GM21717 (cell line): ENCODE results near the gene LCA5L.
"Not testable (repeated sequence)": the region's sequence is repeated elsewhere in the genome, so short reads cannot be mapped to it uniquely, and the experiment has no call there.

Experiments
- ATAC-seq: cut with Tn5 transposase; IDR thresholded peaks from one replicate; pipeline ENCODE4 v1.9.1; 2021; ENCODE audit warnings: mild to moderate bottlenecking, moderate library complexity; ENCODE audit not compliant: unreplicated experiment

Gene LCA5L

DNA sequence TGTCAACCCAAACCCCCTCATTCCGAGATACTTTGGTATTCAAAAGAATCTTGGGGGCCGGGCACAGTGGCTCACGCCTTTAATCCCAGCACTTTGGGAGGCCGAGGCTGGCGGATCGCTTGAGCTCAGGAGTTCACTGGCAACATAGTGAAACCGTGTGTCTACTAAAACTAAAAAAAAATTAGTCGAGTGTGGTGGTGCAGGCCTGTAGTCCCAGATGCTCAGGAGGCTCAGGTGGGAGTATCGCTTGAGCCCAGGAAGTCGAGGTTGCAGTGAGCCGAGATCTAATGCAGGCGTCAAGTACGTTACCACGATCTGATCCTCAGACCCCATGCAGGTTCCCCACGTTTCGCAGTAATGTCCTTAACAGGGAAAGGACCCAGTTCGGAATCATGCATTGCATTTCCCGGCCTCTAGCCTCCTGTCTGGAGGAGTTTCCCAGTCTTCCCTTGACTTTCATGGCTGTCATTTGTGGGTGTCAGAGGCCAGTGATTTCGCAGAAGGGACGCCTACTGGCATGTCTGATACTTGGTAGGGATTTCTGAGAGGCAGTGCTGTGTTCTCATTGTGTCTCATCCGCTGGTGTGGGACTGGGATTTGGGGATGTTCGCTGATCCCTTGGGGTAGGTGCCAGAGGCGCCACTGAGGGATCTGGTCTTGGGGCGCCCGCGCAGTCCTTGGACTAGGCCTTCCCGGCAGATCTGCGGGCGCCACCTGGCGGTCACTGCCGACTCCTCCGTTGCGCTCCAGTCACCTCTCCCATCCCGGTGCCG, 57.4 kb downstream of the LCA5L start:
- peak; percentile 64 for ATAC-seq

DNA sequence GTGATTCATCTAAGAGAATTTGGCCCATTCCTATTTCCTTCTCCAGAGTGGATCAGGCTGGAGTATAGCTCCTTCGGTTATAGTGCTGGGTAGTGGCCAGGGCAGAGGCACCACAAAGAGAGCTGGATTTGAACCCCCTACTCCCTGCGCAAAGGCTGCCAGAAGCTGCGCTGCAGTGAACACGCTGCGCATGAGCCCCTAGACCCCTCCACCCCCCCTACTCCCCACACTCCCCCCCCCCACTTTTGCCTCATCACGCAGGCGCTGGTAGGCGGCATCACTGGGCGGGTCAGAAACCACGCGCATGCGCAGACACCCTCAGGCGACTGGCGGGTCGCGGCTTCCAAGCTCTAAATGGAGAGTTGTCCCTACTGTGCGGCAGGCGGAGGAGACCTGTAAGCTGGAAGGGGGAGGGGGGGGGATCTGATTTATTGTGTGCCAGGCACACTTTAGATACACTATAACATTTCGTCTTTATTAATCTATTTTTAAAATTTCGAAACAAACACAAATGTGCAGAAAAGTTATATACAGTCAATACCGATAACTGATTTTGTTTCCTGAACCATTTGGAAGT, 58.0 kb downstream of the LCA5L start:
- no peak for ATAC-seq

DNA sequence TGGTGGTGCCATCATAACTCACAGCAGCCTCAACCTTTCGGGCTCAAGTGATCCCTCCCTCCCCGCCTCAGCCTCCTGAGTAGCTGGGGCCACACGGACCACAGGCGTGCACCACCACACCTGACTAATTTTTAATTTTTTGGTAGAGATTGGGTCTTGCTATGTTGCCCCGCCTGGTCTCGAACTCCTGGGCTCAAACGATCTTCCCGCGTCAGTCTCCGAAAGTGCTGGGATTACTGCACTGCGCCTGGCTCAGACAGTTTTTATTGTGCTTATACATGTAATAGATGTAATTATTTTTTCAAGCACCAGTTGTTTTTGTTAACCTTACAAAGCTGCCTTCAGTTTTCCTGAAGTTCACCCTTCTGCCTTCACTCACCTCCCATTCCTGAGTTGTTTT, 58.7 kb downstream of the LCA5L start:
- no peak for ATAC-seq

DNA sequence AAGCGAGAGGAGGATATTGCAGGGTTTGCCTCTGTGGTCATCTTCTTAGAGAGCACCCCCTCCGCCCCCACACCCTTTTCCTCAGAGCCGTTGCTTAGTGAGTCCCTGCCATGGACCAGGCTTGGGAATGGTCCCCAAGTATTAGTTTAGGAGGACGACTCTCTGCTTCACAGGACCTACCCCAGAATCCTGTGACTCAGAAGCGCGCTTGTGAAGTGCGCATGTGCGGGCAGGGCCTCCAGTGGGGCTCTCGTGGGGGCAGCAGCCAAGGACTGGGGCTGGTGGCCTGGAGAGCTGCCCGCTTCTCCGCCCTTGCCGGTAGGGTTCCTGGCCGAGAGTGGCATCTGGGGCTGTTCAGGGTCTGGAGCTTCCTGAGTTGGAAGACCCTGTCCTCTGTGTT, 59.4 kb downstream of the LCA5L start:
- no peak for ATAC-seq

DNA sequence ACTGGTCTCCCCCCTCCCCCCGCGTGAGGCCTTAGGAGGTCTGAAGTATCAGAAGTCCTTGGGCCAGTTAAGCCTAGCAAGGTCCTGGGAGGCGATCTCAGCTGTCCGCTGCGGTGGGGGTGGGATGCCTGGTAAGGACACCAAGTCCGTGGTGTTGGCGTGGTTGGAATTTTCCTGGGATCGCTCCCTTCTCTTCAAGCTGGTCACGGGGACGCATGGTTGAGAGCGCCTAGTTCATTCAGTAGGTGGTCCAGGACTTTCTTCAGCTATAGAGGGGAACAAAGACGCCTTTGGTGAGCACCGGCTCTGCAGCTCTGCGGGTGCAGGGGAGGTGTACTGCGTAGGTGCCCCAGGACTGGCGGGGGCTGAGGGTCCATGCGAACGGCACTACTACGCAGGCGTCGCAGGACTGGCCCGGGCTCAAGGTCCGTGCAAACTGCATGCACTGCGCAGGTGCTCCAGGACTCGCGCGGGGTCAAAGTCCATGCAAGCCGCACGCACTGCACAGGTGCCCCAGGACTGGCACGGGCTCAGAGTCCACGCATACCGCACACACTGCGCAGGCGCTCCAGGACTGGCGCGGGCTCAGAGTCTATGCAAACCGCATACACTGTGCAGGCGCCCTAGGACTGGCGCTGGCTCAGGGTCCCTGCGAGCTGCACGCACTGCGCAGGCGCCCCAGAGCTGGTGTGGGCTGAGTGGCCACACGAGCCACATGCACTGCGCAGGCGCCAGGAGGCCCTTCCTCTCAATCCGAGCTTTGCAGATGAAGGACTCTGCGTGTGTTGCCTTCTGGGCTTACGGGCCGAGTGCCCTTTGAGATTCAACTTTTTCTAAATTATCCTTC, 60.1 kb downstream of the LCA5L start:
- ATAC-seq: no peak

DNA sequence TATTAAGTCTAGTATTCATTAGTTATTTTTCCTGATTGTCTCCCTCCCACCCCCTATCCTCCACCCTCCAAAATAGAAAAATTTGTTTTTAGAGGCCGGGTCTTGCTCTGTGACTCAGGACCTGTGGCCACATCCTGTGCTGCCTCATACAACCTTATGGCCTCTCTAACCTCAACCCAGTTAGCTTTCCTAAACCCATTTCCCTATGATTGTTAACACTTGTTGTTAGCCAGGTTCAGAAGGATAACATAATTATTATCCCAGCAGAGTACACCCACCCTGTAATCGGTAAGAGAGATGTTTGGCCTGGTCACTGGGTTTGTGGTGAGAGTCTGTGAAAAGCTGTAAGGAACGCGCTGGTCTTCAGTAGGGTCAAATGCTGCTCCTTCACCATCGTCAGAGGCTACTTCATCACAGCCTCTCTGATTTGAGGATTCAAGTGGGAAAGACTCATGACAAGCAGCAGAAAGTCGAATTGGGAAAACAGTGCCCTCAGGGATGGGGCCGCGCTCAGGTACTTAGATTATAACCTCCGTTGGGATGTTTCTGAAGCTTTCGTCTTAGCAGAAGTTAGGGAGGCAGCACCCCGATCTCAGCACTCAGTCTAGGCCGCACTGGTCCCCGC, 60.8 kb downstream of the LCA5L start:
- no peak for ATAC-seq

DNA sequence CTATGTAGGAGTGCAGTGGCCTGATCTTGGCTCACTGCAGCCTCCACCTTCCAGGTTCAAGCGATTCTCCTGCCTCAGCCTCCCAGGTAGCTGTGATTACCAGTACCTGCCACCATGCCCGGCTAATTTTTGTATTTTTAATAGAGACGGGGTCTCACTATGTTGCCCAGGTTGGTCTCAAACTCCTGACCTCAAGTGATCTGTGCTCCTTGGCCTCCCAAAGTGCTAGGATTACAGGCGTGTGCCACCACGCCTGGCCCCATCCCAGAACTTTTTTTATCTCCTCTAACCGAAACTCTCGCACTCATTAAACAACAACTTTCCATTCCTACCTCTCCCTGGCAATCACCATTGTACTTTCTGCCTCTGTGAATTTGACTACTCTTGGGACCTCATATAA, 63.5 kb downstream of the LCA5L start:
- ATAC-seq: not testable (repeated sequence)

DNA sequence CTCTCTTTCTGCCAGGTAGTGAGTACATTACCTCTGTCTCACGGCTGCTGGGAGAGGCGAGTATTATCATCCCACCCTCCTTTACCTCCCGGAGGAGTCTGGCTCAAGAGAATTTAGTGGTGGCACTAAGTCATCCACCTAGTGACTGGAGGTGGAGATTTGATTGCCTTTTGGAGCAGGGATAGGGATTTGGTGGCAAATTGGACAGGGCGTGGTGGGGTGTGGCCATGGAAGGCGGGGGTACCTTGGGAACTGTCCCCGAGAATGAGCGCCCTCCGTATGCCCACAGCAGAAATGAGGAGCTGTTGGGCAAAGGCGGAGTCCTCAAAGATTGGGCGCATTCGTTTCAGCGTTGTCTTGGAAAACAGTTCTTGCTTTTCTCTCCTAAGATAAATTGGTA, 64.6 kb downstream of the LCA5L start:
- no peak for ATAC-seq

DNA sequence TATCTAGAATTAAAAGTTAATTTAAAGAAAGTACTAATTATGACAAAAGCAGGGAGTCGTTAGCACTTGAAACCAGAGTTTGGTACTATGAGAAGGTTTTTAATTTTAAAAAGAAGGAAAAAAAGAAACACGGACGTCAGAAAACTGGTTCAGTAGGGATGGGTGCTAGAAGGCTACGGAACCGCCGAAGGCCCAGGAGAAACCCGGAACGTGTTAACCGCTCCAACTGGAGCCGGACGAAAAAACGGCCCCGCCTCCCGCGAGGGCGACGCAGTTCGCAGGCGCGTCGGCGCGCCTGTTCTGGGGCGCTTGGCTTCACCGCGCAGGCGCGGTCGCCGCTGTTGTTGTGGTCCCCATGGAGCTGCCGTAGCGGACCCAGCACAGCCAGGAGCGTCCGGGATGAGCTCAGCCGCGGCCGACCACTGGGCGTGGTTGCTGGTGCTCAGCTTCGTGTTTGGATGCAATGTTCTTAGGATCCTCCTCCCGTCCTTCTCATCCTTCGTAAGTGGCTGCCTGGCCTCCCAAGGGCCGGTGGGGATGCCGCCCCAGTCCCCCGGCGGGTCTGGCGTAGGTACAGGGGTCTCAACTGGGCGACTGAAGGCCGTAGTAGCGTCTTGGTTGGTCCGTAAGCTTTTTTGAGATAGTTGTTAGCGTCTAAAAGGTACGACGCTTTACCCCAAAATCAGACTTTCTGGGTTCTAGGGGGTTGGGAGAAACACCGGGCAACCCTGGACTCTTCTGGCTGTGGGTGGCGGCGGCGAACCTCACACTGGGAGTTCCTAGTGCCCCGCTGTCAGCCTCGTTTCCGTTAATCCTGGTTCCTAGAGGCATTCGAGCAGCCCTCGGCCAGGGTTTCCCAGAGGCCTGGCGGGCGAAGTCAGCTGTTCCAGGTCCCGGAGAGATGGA, 65.3 kb downstream of the LCA5L start:
- peak; percentile 85 for ATAC-seq

DNA sequence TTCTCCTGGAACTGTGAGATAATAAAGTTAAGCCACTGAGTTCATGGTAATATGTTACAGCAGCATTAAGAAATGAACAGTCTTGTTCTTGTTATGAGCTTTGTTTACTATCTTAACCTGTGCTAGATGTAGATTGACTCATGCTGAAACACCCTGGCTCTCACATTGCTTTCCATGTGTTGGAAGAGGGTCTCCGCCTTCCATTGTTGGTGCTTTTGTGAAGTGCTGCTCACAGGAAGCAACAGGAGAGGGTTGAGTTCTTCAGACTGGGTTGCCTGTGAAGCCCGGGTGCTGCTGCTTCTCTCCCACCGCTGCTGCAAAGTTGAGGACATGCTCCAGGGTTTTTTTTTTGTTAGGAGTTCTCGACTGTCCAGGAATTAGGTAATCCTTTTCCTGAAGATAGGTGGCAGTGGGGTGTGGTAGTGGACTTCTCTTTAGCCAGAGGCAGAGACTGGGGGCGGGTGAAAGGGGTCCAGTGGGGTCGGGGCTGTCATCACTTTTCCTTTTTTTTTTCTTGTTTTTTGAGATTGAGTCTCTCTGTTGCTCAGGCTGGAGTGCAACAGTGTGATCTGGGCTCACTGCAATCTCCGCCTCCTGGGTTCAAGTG, 68.0 kb downstream of the LCA5L start:
- ATAC-seq: no peak

DNA sequence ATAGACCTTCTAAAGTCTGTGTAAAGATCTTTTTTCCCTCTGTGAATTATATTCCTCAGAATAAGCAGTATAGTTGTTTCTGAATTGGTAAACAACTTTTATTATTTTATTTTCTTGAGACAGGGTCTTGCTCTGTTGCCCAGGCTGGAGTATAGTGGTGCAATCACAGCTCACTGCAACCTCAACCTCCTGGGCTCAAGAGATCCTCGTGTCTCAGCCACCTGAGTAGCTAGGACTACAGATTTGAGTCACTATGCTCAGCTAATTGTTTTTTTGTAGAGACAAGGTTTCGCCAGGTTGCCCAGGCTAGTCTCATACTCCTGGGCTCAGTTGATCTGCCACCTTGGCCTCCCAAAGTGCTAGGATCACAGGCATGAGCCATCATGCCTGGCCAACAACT, 70.1 kb downstream of the LCA5L start:
- ATAC-seq: no peak

DNA sequence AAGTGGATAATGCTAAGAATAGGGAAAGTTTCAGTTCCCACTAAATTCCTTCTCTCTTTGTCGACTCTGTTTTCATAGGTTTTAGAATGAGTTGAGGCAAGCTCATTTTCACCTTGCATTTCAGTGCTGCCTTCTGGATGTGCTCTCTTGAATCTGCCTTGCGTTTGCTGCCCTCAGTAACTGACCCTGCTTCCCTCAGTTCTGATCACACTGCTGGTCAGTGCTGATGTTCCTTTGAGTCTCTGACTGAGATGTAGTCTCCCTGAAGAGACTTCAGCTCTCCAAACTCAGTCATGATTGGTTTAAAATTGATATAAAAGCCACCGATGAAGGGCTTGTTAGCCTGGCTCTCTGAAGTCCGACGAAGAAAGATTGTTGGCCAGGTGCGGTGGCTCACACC, 71.5 kb downstream of the LCA5L start:
- no peak for ATAC-seq

DNA sequence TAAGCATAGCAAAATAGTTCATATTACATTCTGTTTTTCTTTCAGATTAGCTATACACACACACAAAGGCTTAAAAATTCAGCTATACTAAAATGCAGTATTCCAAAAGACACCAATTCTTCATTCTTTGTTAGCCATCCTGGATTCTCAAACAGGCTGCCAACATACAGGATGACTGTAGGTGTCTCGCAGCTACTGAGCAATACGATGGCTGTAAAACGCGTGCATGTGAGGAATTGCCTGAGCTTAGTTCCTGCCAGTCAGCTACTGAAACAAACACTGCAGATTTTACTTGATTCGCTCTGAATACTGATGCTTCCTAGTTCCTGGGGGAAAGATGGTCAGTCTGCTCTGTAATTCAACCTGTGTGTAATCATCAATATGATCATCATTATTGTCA, 71.9 kb downstream of the LCA5L start:
- no peak for ATAC-seq

DNA sequence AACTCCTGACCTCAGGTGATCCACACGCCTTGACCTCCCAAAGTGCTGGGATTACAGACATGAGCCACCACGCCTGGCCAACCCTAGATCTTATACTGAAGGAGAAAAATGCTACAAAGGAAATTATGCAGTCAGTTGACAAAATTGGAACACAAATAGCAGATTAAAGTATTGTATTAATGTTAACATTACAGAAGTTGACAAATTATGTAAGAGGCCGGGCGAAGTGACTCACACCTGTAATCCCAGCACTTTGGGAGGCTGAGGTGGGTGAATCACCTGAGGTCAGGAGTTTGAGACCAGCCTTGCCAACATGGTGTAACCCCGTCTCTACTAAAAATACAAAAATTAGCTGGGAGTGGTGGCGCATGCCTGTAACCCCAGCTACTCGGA, 75.7 kb downstream of the LCA5L start:
- ATAC-seq: not testable (repeated sequence)

DNA sequence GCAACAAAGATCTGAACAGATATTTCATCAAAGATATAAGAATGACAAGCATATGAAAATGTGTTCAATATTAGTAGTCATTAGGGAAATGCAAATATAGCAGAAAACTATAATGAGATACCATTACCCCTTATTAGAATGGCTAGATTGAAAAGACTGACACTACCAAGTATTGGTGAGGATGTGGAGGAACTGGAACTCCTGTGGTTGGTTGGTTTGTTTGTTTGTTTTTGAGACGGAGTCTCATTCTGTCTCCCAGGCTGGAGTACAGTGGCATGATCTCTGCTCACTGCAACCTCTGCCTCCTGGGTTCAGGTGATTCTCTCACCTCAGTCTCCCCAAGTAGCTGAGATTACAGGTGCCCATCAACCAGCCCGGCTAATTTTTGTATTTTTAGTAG, 77.8 kb downstream of the LCA5L start:
- ATAC-seq: no peak

DNA sequence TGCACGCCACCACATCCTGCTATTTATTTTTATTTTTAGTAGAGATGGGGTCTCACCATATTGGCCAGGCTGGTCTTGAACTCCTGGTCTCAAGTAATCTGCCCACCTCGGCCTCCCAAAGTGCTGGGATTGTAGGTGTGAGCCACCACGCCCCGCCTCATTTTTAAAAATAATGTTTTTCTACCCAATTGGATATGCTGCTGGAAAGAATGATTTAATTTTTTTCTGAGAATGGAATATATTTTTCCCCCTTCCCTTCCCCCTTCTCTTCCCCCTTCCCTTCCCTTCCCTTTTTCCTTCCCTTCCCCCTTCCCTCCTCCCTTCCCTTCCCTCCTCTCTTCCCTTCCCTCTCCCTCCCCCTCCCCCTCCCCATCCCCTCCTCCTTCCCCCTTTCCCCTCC, 79.0 kb downstream of the LCA5L start:
- no peak for ATAC-seq

DNA sequence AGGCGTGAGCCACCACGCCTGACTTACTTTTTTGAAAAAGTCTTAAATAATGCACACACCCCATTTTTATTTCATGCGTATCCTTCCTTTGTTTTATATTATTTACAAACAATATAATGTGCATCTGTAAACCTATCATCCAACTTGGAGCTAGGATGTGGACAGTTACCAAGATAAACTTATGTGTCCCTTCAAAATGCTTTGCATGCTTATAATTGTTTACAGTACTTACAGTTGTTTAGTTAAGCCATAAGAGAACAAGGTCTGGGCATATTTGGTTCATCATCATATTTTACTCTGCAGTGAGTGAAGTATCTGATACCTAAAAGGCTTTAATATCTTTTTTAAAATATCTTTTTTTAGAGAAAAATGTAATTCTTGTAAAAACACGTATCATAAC, 80.6 kb downstream of the LCA5L start:
- ATAC-seq: no peak

DNA sequence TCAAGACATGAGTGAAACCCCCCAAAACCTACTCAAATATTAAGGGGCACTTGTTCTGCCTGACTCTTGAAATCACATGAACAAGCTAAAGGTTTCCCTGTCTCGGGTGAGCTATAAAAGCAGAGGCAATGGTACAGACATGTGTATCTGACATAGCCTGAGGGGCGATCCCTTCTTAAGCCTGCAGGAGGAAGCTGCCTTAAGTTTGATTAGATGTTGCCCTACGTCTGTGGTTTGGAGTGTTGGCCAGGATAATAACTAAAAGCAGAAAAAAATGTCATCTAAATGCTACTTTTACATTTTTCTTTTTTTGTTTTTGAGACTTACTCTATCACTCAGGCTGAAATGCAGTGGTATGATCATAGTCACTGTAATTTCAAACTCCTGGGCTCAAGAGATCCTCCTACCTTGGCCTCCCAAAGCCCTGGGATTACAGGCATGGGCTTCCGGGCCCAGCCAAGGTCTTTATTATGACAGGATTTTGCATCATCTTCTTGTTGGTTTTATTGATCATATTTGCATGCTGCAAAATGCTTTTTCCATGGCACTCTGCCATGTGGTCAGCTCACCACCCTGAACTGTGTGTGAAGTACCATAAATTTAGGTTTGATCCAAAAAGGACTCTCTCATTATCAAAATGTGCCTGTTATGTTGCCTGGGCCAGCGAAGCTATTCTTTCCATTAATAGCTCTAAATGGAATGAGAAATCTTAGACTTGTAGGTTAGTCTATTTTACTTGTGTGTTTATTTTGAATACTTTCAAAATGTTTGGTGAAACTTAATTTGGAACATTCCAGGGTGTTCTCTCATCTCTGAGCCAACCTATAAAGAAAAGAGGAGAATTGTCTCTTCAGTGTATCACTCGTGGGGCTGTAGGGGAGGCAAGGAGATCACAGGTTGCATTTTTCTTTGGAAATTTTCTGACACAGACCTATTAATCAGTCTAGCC, 81.7 kb downstream of the LCA5L start:
- ATAC-seq: no peak

DNA sequence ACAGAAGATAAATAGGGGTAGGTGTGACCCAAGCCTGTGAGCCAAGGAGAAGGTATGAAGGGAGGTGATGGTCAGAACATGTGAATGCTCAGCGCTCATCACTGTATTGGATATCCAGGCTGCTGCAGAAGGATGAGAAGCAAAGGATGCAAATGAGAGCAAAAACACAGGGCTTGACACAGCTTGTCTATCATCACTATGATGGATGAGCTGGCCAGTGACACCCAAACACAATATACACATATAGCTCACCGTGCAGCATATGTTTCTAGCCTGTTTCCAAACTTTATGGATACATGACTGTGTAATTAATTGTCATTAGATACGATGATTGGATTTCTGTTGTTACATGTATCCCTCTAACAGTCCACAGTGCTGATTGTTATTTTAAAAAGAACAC, 82.8 kb downstream of the LCA5L start:
- ATAC-seq: no peak
